Measurements from ENCODE around the gene ADCK1.

DNA sequence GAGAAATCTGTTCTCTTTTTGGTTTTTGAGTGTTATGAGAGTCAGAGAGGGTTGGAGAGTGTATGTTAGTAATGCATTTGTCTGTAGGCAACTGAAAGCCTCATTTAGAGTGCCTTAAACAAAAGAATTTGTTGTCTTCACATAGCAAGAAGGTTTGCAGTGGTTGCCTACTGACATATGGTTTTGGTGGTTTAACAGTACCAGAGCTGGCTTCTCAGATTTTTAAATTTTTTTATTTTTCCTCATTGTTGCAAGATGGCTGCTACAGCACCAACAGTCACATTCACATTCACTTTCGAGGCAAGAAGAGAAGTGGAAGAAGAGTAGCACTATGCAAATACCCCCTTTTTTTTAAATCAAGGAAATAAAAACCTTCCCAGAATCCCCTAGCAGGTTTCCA, 106.5 kb downstream of the ADCK1 start:
- TF ChIP-seq EZH2 (IDR thresholded peaks at IDR 0.05; ENCODE audit: low read depth, unreplicated experiment) (no peak), CTCF (conservative IDR thresholded peaks at IDR 0.05; ENCODE audit: low read depth in 2 of 2) (no peak), POLR2AphosphoS5 (IDR thresholded peaks at IDR 0.05; ENCODE audit: low read depth) (no peak), EZH2phosphoT487 (IDR thresholded peaks at IDR 0.05; ENCODE audit: unreplicated experiment) (no peak), JUNB (IDR thresholded peaks at IDR 0.05; ENCODE audit: unreplicated experiment) (no peak), CREB1 (CRISPR knock-in tag; IDR thresholded peaks at IDR 0.05; ENCODE audit: low read depth) (no peak), ZNF331 (CRISPR knock-in tag; IDR thresholded peaks at IDR 0.05; ENCODE audit: low read depth) (no peak), REST (IDR thresholded peaks at IDR 0.05; ENCODE audit: unreplicated experiment) (no peak), ZNF462 (CRISPR knock-in tag; IDR thresholded peaks at IDR 0.05) (no peak)
- TF ChIP-seq, protein P1, sequence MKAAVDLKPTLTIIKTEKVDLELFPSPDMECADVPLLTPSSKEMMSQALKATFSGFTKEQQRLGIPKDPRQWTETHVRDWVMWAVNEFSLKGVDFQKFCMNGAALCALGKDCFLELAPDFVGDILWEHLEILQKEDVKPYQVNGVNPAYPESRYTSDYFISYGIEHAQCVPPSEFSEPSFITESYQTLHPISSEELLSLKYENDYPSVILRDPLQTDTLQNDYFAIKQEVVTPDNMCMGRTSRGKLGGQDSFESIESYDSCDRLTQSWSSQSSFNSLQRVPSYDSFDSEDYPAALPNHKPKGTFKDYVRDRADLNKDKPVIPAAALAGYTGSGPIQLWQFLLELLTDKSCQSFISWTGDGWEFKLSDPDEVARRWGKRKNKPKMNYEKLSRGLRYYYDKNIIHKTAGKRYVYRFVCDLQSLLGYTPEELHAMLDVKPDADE (IDR thresholded peaks at IDR 0.05) = no peak
